SHP77 treated with DMSO at 0.1 percent for 48 hours (cell line): ENCODE data around the gene SKIC8.

Experiments
- DNase-seq: peaks from one replicate; lab custom pipeline; 2025; lab: John Stamatoyannopoulos, UW

The SKIC8 gene

DNA sequence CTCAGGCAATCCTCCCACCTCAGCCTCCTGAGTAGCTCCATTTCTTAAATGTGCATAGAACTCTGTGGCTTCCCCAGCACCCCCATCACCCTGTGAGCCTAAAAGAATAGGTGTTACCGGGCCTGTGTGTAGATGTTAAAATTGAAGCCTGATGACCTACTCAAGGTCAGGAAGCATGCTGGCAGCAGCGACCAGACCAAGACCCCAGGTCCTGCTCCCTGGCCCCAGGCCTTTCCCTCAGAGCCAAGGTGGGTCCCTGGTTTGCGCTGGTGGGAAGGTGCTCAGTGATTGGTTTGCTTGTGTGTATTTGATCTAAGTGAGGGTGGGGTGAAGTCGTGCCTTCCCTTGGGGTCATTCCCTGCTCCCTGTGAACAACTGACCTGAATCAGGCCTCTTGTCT, 22.4 kb upstream of the SKIC8 start:
- no peak for DNase-seq

DNA sequence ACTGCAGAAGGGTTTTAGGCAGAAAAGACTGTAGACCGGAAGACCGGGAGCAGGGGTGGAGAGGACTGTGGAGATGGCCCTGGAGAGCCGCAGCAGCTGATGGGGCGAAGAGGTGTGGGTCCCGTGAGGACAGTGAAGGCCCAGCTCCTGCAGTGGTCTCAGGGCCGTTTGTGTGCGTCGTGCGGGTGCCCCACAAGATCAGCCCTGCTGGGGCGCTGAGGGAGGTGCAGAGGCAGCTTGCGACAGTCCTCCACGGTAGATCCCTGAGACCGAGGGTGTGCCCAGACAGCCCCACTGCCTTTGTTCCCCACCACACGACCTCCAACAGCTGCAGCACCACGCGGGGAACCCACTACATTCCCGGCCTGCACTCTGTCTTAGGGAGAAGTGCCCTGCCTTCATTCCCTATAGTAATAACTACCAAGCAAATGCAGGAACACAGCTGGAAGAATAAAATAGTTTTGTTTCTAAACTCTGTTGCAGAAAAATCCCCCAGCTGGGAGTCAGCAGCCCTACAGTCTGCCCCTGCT, 21.7 kb upstream of the SKIC8 start:
- no peak for DNase-seq

DNA sequence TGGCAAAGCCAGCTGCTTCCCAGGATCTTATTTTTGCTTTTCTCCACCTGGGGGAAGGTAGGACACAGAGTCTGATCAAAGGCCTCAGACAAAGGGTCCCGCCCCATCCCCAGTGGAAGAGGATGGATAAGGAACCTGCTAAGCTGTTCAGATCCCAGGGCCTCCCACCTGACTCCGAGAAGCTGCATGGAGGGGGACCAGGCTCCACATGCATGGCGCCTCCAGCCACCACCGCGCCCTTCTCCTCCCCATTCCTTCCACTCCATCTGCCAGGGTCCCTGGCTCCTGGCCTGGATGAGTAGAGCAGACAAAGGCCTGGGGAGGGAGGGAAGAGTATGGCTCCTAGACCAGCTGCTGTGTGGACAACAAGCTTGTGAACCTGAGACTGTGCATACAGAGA, 20.8 kb upstream of the SKIC8 start:
- no peak for DNase-seq

DNA sequence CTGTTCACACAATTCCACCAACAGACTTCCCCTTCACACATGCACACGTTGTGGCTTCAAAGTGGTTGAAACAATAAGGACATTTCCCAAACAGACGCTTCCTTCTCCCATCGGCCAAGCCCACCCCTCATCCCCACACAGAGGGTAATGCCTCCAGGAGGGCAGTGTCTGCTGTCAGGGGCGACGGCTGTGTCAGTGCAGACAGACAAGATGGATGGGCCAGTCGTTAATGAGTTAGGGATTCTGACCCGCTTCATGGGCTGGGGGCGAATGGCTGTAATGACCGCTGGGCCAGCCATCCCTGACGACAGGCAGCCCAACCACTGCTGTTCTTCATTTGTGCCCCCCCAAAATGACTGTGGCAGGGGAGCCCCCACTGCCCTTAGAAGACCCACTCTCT, 20.2 kb upstream of the SKIC8 start:
- DNase-seq: no peak

DNA sequence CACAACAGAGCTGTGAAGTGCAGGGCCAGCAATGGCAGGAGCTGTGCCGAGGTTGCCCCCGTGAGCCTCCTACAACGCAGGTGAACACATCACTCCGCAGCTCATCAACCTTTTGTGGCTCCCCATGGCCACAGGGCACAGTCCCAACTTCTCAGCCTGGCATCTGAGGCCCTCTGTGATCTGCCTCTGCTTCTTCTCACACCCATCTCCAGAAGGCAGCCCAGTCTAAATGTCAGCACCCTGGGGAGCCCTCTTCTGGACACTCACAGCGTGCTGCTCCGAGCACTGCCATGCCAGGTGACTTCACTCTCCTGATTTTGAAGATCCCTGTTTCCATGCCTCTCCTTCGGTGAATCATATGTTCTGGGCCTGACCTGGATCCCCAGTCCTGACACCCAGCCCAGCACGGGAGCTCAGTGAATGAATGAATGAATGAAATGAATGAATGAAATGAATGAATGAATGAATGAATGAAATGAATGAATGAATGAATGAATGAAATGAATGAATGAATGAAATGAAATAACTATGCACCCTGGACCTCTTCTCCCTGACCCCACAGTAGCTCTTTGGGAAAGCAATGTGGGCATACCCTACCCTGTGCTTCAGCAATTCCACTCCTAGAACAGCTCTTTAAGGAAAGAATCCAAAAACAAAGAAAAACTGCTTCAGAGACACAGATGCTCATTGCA, 17.9 kb upstream of the SKIC8 start:
- DNase-seq: no peak

DNA sequence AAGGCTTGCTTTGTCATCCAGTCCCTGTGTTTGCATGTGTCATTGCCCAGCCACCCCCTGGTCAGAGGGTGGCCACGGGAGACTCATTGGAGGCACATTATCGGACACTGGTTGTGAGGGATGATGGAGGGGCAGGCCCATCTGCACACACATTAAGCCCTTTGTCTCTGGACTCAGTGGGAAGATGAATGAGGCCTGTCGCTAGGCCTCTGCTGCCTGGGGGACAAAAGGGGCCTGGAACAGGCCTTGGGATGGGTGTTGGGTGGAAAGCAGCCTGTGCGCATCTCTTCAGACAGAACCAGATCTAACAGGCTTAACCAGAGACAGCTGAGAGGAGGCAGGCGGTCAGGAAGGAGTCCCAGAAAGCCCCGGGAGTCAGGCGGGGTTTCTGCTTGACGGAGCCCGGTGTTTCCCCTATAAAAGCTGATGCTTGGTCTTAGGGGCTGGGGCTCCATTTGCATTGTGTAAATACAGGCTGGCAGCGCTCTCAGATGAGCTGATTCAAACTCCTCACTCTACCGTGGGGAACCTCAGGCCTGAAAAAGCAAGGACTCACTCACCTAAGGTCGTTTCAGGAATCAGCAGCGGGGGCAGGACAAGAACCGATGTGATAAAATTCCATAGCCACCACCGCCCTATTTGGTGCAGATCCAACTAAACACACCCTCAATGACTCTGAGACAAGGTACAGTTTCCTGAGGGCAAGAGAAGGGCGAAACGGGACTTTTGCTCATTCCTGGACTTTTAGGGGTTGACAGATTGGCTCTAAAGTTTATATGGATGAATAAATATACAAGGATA, 17.1 kb upstream of the SKIC8 start:
- no peak for DNase-seq

DNA sequence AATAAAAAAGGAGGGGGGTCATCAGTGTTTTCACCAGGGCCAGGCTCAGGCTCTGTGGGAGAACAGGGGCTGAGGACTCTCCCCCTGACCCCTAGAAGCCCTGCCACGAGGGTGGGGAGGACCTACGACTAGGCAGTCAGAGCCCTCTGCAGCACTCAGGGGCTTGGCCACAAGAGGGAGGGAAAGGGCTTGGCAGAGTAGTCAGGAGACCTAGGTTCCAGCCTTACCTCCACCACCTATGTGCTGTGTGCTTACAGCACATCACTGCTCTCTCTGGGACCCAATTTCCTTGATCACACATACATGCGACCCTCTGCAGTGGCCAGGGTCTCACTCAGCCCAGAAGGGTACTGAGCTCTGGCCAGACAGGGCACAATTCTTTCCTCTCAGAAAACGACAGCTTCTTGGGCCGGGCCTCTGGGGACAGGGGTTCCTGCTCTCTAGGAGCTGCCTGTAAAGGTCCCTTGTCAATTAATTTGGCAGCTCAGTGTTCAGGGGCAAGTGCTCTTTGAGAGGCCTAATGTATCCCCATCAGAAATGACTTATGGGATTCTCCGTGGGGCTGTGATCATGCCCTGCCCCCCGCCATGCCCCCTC, 16.4 kb upstream of the SKIC8 start:
- peak; percentile 6 for DNase-seq

DNA sequence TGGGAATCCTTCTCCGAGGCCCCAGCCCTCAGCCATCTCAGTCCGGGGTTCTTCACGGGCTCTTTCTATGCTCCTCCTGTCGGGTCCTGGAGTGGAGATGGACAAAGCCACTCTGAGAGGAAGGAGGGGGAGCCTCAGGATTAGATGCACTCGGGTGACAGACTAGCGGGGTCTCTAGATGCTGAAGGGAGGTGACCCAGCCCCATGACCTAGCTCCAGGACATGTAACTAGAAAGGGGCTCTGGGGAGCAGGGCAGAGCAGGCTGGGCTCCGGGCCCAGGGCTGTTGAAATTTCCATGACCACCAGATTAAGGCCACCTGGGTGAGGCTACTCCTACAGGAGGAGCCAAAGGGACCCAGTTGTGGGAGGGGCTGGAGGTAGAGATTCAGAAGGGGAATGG, 14.8 kb upstream of the SKIC8 start:
- no peak for DNase-seq

DNA sequence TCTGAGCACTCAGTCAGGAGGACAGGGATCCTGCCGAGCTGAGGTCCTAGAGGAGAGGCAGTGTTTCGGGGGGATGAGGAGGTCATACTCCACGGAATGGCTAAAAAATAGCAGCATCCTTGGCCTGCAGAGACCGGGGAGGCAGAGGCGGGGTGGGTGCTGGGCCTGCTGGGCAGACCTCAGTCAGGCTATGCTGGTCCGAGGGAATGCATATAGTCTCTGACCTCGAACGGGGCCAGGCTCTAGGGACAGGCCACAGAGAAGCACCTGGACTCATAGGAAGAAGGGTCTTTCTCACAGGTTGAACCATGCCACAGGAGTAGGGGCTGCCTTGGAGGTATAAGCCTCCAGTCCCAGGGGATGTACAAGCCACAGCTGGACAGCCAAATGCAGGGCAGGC, 14.0 kb upstream of the SKIC8 start:
- no peak for DNase-seq

DNA sequence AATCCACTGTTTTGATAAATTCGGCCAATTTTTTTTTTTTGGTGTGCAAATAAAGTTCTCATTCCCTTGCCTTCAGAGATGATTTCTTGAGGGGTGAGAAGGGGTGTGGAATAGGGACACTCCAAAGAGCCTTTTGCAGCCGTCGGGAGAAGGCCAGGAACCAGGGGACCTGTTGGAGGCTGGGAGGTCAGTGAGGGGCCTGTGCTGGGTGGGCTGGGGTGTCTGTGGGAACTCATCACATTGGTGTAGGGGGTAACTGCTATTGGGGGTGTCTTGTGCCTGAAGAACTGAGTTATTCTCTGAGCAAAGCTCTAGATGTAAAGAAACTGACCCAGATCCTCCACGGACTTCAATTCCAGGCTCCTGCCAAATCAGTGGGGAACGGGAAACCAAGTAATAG, 13.5 kb upstream of the SKIC8 start:
- no peak for DNase-seq

DNA sequence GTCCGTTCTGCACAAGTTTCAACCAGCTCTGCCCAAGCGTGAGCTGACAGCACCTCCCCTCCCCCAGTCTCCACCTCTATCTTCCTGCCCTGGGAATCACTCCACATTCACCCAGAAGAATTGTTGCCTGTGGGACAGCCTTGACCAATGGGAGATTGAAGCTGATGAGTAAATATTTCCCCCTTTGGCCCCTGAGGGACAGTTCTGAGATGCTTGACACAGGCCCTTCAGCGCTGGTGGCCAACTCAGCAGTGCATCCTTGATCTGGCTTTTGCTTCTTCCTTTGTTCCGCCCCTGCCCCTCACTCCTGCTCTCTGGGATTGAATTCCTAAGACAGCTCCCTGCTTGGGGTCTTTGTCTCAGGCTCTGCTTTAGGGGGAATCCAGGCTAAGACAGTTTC, 13.1 kb upstream of the SKIC8 start:
- no peak for DNase-seq

DNA sequence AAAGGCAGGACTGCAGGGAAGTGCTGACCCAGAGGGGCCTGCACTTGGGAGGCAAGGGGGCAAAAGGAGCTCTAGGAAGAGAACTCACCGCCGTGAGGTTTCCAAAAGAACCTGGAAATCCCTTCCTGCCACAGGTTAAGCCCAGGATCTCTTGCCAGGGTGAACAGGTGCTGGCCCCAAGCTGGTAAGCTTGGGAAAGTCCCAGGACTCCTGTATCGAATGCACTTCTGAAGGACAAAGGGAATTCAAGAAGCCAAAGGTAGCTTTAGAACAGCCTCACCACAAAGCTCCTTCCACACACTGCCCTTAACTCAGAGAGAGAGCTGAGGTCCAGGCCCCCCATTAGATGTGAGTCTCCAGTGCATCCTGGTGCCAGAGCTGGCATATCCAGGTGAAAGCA, 11.9 kb upstream of the SKIC8 start:
- DNase-seq: no peak

DNA sequence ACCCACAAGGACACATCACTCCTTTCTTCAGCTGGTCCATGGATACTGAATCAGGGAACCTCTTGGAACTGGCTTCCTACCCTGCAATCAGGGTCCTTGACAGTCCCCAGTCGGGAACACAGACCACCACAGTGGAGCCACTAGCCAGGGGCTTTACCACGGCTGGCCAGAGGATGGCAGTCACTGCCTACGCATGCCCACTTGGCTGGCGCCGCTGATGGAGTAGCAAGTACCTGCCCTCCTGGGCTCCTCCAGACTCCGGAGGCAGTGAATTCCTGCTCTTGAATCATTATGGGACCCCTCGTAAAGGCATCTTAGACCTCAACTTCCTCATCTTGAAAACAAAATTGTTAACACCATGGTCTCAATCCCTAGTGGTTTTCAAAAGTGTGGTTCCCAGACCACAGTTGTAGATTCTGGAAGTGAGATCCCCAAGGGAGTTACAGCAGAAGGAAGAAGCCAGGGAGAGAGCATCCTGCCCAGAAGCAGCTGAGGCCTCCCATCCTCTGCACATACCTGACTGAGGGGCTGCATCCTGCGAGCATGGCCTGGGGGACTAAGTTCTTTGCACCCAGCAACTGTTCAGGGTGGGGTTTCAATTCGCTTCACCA, 9.1 kb upstream of the SKIC8 start:
- peak; percentile 46 for DNase-seq

DNA sequence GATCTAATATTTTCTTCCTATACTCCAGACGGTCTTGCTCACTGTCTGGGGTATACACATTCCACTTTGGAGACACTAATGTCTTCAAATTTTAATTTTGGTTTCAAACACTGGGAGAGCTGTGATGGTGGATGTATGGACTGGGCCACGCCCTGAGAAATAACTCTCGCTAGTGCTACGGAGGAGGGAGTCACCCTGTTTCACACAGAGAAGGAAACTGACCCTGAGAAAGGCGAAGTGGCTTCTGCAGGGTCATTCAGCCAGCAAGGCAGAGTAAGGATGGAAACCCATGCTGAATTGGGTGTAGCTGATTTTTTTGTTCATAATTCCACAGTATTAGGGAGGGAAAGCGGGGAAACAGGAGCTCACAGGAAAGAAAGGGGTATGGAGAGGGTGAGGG, 8.6 kb upstream of the SKIC8 start:
- DNase-seq: peak; percentile 39

DNA sequence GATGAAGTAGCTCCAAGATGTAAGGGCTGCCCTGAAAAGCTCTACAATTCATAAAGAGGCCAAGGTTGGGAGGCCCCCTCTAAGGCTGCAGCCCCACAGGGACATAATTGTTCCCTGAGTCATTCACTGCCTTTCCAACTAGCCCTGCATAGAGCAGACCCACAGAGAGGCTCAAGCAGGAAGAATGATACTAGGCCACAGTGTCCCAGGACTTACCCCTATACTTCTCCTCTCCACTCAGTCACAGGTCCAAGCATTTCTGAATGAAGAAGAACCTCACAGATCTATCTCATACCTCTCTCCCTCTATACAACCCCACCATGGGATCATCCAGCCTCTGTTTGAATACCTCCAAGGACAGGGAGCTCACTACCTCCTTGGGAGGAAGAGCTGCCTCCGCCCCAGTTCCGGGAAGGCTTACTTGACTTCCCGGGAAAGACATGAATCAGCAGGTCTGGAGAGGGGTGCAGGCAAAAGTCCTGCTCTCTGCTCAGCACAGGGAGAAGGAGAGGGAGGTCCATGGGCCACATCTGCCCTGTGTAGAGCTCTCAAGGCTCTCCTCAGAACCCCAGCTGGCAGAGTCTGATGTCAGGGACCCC, 6.9 kb upstream of the SKIC8 start:
- DNase-seq: no peak

DNA sequence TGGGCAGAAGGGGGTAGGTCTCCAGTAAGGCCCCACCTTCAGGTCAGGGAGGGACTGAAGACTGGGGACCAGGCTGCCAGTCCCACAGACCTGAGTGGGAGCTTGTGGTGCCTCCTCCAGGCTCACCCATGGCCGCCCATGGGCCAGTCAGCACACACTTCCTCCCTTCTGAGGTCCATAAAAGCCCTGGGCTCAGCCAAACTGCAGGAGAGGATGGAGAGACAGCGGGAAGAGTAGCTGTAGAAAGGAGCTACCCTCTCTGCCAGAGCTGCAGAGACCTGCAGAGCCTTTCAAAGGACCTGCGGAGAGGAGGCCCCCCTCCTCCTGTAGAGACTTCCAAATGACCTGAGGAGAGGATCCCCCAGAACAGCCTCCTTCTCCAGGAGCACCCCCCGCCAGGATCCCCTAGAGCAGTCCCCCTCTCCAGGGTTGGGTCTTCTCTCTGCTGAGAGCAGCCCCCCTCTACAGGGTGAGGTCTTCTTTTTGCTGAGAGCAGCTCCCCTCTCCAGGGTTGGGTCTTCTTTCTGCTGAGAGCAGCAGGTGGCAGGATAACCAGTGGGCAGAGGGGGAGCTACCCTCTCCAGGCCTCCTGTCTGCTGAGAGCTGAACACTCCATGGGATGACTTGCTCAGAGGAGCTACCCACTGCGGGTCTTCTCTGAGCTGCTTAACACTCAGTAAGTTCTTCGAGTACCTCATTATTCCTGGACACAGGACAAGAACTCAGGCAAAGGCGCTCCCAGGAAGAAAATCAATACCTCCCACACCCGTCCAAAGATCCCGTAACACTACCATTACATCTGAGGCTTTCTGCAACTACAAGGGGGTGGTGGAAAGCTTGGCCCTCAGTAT, 5.0 kb upstream of the SKIC8 start:
- no peak for DNase-seq

DNA sequence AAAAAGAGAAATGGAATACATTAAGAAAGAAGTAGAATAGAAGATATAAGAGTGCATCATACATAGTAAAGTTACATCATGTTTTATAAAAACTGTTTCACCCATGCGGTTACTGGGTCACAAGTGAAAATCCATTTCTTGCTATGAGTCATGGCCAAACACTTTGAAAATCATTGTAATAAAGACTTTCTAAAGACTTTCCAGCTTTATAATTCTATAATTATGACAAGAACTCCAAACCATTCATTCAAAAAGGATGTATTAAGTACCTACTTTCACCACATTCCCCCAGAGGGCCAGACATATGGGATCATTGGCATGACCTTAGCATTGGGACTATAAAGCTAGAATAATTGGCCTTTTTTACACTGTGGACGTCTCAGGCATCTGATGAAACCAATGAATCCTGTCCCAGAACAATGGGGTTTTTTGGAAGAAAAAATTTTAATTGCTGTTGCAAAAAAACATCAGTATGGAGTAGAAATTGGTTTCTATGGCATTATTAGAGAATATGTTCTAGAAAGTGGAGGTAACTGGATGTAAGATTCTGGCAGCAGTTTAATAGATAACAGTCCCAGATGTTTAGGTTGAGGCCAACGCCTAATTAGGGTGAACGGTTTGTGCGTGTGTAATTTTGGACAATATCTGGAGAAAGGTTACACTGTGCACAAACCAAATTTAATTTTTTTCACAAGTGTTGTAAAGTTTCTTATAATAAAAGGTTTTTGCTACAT, 3.3 kb upstream of the SKIC8 start:
- no peak for DNase-seq

DNA sequence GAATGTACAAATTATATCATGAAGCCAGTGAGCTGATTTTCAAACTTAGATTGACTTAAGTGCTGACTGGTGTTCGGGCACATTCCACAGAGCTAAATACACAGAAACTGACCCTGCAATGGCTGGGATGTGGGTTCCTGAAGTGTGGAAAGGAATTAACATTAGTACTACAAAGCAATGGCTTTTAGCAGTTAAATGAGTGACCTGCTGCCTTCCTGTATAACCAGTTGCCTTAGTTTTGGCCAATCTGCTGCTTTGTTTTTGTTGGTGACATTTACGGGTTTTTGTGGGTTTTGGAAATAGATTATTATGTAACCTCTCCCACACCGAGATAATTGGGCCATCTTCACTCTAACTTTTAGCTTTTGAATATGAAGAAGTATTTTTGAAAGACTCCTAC, 2.4 kb upstream of the SKIC8 start:
- no peak for DNase-seq

DNA sequence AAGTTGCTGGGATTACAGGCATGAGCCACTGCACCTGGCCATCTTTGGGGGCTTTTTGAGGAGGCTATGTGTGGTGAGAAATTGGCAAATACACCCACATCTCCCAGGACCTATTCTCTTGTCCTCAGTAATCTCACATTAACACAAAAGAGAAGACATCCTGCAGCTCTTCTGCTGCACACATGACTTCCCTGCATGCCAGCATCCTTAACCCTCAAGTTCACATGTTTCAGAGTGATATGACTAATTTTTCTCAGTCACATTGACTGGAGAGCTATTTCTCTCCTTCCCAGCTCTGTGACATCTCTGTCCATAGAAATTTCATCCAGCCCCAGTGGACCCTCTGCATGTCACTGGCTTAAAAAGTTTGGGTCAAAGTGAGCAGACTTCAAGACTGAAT, 1.9 kb upstream of the SKIC8 start:
- DNase-seq: no peak

DNA sequence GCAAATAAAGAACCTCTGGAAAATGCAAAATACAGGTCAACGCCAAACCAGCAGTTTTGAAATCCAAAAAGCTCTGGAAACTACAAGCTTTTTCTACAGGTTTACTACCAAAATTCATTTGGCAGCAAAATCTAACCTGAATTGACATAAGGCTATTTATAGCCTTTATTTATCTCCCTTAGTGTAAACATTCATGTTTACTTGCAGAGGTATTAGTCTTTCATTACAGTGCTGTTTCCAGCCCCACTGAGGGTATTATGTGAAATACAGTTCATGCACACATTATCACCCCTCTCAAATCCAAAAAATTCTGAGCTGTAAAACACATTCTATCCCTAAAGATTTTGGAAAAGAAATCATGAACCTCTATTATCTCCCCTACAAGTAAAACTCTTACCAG, 7.2 kb downstream of the SKIC8 start:
- no peak for DNase-seq

DNA sequence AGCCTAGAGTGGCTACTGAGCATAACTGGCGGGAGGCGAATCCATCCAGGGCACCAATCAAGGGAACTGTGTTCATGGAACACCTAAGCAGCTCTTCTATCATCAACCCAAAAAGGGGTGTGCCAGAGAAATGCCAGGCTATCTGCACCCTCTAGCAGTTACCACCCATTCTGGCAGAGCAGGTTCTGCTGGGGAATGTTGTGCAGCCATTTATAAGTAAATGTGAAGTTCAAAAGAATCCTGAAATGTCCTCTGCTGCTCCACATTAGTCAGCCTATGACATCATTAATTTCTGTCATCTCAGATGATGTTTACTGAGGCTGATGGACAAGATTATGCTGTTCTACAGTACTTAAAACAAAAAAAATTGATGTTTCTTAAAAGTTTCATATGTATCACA, 7.7 kb downstream of the SKIC8 start:
- no peak for DNase-seq
